Right hindlimb (tissue), 1 donor: Measurements from ENCODE around the gene DVL2.
A peak's percentile ranks its signal among the peaks of the same experiment; 100 is the strongest.

Source experiments
- DNase-seq: peaks from one replicate; pipeline ENCODE4 v3.0.0-alpha.2; 2018

DVL2 gene

DNA sequence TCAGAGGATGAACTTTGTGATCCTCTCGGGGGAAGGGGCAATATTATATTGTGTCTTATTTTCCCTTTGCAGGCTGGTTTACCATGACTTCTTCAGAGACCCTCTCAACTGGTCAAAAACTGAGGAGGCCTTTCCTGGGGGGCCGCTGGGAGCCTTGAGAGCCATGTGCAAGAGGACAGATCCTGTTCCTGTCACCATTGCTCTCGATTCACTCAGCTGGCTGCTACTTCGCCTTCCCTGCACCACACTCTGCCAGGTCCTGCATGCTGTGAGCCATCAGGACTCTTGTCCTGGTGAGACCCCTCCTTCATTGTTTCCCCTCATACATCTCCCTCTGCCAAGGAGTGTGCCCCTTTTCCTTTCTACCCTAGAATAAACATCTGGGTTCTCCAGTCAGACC is 20.2 kb upstream of the DVL2 start:
- no peak for DNase-seq

DNA sequence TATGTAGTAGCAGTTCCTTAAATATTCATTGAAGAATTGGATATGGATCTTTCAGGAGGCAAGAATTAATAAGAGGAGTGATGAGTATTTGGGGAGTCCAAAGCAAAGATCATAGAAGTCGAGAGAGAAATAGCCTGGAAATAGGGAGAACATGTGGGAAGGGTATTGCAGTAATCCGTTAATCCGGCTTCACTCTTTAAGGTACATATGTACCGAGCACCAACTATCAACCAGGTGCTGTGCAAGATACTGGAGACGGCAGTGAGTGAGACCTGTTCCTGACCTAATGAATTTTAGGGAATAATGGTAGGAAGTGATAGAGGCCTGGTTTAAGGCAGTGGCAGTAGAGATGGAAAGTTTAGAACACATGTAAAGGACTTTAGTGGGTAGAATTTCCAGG is 18.8 kb upstream of the DVL2 start:
- no peak for DNase-seq

DNA sequence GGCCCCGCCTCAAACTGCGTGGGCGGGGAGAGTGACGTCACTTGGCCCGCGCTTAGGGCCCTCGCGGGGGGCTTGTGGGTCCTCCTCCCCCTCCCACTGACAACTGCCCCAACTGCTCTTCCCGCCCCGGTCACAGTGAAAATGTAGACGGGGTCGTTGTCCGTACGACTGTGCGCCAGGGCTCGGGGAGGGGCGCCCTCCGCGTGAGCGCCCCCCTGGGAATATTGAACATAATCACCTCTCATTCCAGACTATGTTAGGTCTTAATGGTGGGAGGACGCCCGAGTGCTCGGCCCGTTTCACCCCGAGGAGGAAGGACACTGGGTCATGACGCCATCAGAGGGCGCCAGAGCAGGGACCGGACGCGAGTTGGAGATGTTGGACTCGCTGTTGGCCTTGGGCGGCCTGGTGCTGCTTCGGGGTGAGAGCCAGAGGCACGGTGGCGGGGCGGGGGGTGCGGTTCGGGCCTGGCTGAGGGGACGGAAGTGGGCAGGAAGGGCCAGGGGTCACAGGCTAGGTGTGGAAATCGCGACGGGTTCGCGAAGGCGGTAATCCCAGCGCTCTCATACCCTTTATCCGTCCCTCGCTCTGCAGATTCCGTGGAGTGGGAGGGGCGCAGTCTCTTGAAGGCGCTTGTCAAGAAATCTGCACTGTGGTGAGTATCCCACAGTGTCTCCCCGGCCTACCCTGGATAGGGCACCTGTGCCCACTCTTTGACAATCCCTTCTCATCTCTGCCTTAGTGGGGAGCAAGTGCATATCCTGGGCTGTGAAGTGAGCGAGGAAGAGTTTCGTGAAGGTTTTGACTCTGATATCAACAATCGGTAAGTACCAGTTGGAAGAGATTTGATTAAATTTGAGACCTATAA is 18.1 kb upstream of the DVL2 start, which contains the start of gene ELP5:
Gene ELP5, plus strand, starts transcription at position 40 of the 868 bp plus-strand sequence. Its CDS starts 336 bp downstream, at position 376.
- peak; percentile 96 for DNase-seq

DNA sequence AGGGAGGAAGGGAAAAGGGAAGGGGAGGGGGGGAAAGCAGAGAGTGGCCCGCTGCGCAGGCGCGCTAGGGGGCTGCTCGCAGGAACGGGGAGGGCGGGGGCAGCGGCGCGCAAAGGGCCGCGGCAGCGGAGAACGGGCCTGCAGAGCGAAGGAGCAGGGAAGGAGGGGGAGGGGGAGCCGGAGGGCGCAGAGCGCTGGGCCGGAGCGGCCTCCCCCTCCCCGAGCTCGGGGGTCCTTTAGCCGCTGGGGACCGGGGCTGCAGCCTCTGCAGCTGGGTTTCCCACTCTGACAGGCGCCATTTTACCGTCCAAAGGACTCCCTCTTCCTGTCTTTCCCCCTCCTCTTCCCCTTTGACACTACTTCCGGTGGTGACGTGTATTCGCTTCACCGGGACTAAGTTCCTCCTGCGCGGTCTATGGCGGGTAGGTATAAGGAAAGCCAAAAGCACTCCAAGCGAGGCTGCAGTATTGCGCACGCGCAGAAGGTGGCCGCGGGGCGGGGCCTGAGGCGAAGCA is 17.4 kb upstream of the DVL2 start, which contains the start of gene CTDNEP1:
Gene CTDNEP1, minus strand, starts transcription at position 74 of the 515 bp plus-strand sequence. CDS start 438 bp downstream, outside the sequence.
- DNase-seq, result peak; percentile 99

DNA sequence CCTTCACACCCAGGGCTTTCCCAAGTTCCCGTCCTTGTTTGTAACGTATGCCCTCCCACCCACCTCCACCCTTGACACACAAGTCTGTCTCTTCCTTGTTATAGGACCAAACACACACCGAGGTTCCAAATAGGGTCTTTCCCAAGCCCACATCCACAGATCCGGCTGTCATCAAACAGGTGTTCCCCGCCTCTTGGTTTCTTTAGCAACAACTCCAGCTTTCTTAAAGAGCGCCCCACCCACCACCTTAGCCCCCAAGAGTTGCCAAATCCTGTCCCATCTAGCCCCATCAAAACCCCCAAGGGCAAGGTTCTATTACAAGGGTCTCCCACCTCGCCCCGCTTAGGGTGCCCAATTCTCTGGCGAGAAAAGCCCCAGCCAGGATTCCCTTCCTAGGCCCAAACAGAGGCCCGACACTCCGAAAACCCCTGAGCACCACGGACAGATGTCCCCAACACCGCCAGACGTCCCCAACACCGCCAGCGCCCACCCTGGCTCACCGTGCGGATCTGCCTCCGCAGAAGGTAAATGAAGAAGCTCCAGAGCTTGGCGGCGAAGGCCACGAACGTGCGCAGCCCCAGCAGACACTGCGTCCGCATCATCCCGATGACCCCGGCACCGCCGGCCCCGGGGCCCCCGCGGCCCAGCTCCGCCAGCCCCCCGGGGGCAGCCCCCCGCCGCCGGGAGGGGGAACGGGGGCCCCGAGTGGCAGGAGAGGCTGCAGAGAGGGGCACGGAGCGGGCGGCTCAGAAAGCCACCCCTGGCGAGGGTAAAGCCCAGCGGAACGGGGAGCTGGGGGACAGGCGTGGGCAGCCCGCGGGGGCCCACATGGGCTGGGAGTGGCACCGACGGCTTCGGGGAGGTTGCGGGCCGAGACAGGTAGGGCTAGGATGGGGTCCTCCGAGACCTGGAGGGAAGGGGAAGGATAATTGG is 16.6 kb upstream of the DVL2 start:
- peak; percentile 33 for DNase-seq

DNA sequence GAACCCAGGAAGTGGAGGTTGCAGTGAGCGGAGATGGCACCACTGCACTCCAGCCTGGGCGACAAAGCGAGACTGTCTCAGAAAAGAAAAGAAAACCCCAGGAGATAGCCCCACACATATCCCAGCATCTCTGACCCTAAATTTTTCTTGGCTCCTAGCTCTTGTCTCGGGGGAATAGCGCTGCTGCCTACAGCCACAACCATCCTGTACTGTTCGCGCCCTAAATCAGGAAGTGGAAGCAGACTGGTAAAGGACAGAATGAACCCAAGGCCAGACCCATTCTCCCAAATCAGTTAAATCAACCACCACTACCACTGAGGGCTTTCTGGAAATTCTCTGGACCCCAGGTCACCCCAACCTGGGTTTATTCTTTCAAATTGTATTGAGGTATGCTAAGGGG is 15.5 kb upstream of the DVL2 start:
- DNase-seq, result no peak

DNA sequence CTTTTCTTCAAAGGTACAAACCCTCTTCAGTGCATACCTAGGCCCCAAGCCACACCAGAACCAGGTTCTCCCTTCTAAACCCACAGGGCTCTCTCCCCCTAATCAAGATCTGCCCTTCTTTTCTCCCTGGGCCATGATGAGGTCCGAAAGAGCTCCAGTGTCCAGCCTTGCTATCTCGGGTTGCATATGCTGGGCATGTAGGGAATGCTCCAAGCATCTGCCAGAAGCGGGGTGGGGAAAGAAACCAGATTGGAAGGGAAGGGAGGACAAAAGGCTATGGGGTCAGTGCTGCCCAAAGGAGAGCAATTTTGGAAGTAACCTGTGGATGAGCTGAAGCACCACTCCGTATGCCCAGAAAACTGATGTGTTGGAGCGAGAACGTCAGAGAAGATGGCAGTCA is 14.9 kb upstream of the DVL2 start:
- peak; percentile 21 for DNase-seq

DNA sequence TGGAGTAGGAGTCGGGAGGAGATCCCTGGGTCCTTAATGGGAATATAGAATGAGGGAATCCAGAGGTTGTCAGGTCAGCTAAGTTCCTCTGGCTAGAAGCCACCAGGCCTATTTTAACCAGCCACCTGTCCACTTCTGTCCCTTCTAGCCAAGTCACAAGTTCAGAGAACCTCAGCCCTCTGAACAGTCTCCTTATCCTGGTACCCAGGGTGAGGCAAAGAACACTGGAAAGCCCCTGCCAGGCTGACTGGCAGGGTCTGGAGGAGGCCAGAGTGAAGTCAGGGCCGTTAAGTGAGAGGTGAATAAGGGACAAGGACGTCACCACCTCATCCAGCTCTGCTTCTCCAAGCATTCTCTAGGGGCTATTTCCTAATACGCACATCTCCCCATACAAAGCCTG is 14.5 kb upstream of the DVL2 start:
- no peak for DNase-seq

DNA sequence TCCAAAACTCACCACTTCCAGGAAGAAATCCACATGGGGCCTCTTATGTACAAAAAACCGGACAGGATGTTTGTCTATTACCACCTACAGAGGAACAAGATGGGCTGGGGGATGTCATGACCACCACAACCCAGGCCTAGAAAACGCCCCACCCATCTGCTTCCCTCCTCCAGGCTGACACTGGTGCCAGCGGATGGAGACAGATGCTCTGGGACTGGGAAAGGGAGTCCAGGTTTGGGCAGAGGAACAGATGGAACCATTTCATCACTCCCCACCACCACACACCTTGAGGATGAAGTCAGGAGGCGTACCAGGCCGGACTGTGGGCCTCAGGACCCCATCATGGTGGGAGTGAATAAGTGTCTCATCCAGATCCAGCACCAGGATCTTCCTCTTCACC is 12.5 kb upstream of the DVL2 start:
- no peak for DNase-seq

DNA sequence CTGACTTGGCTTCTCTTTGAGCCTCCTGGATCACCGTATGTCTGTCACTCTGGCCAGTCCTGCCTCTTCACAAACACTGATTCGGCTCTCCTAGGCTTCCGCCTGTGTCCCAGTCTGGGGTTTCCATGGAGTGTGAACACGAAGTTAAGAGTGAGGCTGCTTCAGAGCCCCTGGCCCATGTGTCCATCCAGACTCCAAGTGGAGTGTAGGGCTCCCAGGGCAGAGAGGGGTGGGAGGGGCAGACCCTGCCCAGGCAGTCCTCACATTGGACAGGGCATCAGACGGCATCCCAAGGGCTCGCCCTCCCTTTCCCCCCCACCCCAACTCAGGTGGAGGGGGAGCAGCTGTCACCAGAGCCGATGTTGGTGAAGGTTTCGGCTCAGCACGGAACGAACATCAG is 9.5 kb upstream of the DVL2 start:
- DNase-seq, result peak; percentile 21

- no peak for DNase-seq
Observed at GRCh38 chr17:7243453-7243729, 9.1 kb upstream of the DVL2 start.

GRCh38 chr17:7242717-7243452 is 8.6 kb upstream of the DVL2 start:
- DNase-seq, result peak; percentile 97

- peak; percentile 97 for DNase-seq
Observed at GRCh38 chr17:7241783-7242716, 7.7 kb upstream of the DVL2 start, which contains the start of gene GABARAP. Gene GABARAP (minus strand): TSS chr17:7242449. CDS start chr17:7242330, 119 bp downstream.

GRCh38 chr17:7241090-7241733 is 6.9 kb upstream of the DVL2 start:
- DNase-seq, result peak; percentile 19

- peak; percentile 21 for DNase-seq
Observed at GRCh38 chr17:7240375-7240774, 6.1 kb upstream of the DVL2 start.

GRCh38 chr17:7239091-7240027 is 5.0 kb upstream of the DVL2 start, which contains the start of gene PHF23:
Gene PHF23 (minus strand): TSS chr17:7239457. CDS start chr17:7239279, 178 bp downstream.
- DNase-seq, result peak; percentile 100

- peak; percentile 67 for DNase-seq
Observed at GRCh38 chr17:7238420-7239090, 4.2 kb upstream of the DVL2 start.

GRCh38 chr17:7237761-7238419 is 3.6 kb upstream of the DVL2 start:
- DNase-seq, result peak; percentile 86
